Kidney epithelial cell (primary cell): Measurements from ENCODE around the gene TSPO. TPM values are rescaled to one million over a fixed set of nuclear protein-coding genes. Genes with fewer than 3 reads are reported as not detected.

Source experiments
- DNase-seq: peaks from one replicate; pipeline ENCODE4 v3.0.0-alpha.2; 2010; ENCODE audit warnings: low read depth
- H3K27me3 ChIP-seq: 2 replicates; pipeline ENCODE4 v1.6.0; 2011; ENCODE audit warnings: low read length; ENCODE audit not compliant: control insufficient read depth, insufficient read depth
- H3K36me3 ChIP-seq: 2 replicates; pipeline ENCODE4 v1.5.1; 2011; ENCODE audit warnings: low read length; ENCODE audit not compliant: control insufficient read depth, insufficient read depth
- H3K4me3 ChIP-seq: 2 replicates; pipeline ENCODE4 v1.5.1; 2011; ENCODE audit warnings: low read depth, mild to moderate bottlenecking, control low read depth, low read length
- total RNA-seq: library from RNA; depleted of rRNA; stranded (reverse); fragments of >200 nt; gene quantifications from 2 replicates; pipeline ENCODE4 v1.2.3, GENCODE V29; 2015
- TF ChIP-seq, protein P1 (sequence below): IDR thresholded peaks from 2 replicates; pipeline ENCODE4 v1.5.1; 2011; ENCODE audit warnings: mild to moderate bottlenecking, moderate library complexity, low read length, control low read depth, inconsistent platforms; ENCODE audit not compliant: insufficient read depth, poor library complexity, severe bottlenecking

Gene TSPO
- total RNA-seq, 1 donor from 2014 or later, result 394 TPM

DNA sequence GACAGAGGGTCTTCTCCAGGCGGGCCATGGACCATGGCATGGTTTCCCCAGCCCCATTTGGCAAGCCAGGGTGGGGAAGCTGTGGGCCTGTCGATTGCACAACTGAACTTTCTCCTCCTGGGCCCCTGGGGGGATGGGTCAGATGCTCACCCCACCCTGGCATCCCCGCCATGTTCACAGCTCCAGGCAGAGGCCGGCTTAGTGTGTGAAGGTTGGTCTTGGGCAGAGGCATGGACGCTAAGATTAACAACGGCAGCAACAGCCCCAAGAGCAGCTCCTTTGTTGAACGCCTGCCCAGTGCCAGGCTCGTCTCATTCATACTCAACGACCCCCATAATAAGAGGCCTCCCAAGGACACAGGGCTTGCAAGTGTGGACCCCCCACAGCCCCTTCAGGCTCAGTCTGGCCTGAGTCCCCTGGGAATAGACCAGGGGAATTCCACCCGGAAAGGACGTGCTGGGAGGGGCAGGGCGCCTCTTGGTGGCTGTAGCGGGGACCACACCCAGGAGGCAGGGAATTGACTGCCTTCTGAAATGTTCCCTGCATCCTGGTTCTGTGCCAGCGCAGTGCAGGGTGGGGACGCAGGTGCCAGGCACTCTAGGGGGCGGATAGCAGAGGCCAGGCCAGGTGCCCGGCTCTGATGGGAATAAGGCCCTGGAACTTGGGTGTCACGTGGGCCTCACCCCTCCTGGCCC is 8.3 kb downstream of the TSPO start:
- no peak overlapping the region for H3K4me3 ChIP-seq
- no peaks in the 10 kb centered on the region for H3K27me3 ChIP-seq
- TF ChIP-seq, protein P1, sequence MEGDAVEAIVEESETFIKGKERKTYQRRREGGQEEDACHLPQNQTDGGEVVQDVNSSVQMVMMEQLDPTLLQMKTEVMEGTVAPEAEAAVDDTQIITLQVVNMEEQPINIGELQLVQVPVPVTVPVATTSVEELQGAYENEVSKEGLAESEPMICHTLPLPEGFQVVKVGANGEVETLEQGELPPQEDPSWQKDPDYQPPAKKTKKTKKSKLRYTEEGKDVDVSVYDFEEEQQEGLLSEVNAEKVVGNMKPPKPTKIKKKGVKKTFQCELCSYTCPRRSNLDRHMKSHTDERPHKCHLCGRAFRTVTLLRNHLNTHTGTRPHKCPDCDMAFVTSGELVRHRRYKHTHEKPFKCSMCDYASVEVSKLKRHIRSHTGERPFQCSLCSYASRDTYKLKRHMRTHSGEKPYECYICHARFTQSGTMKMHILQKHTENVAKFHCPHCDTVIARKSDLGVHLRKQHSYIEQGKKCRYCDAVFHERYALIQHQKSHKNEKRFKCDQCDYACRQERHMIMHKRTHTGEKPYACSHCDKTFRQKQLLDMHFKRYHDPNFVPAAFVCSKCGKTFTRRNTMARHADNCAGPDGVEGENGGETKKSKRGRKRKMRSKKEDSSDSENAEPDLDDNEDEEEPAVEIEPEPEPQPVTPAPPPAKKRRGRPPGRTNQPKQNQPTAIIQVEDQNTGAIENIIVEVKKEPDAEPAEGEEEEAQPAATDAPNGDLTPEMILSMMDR, result peak; percentile 24
- no peaks in the 10 kb centered on the region for H3K36me3 ChIP-seq
- DNase-seq, result no peak

DNA sequence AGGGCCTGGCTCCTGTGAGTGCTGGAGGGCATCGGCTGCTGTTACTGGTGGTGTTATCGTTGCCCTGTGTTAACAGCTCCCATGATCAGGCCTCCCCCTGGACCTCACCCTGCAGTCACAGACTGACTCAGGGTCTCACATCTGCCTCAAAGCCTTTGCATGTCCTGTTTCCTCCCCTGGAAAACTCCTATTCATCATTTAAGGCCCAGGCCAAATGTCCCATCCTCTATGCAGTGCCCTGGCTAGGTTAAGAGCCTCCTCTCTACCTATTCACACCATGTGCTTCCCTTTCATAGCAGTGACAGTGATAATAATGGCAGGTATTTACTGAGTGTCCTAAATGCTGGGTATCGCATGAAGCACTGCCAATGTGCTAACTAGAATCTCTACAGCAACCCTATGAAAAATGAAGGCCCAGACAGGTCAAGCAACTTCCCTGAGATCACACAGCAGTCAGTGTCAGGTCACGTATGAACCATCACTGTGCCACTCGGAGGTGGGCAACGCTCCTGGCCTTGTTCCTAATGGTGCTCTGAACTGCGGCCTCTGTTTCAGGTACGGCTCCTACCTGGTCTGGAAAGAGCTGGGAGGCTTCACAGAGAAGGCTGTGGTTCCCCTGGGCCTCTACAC is 9.3 kb downstream of the TSPO start:
- Histone ChIP-seq H3K27me3 (no peaks in the 10 kb centered on the region), H3K4me3 (no peak overlapping the region), H3K36me3 (no peaks in the 10 kb centered on the region)
- TF ChIP-seq, protein P1, result no peak
- DNase-seq, result no peak

GRCh38 chr22:43162412-43163150 is 11.2 kb downstream of the TSPO start:
- Histone ChIP-seq H3K36me3 (no peaks in the 10 kb centered on the region), H3K4me3 (no peak overlapping the region), H3K27me3 (no peaks in the 10 kb centered on the region)
- TF ChIP-seq, protein P1, result no peak
- no peak for DNase-seq

- DNase-seq, result no peak
- H3K4me3 ChIP-seq, result no peak overlapping the region
- H3K27me3 ChIP-seq, result no peaks in the 10 kb centered on the region
These were observed 12.0 kb downstream of the TSPO start for GRCh38 chr22:43163241-43163795.

GRCh38 chr22:43164636-43165035 is 13.3 kb downstream of the TSPO start:
- Histone ChIP-seq H3K27me3 (no peaks in the 10 kb centered on the region), H3K4me3 (no peak overlapping the region), H3K36me3 (no peaks in the 10 kb centered on the region)
- no peak for DNase-seq
- TF ChIP-seq, protein P1, result no peak

More at GRCh38 chr22:43163241-43163795, 12.0 kb downstream of the TSPO start:
- TF ChIP-seq, protein P1, result no peak
- no peaks in the 10 kb centered on the region for H3K36me3 ChIP-seq
